Superior temporal gyrus (tissue), 1 donor: ENCODE data around the gene SCN11A.
"Not testable (repeated sequence)": the region's sequence is repeated elsewhere in the genome, so short reads cannot be mapped to it uniquely, and the experiment has no call there.

ENCODE experiments used
- DNase-seq: peaks from one replicate; pipeline ENCODE4 v3.0.0-alpha.2; 2016; ENCODE audit errors: extremely low spot score

Gene SCN11A

DNA sequence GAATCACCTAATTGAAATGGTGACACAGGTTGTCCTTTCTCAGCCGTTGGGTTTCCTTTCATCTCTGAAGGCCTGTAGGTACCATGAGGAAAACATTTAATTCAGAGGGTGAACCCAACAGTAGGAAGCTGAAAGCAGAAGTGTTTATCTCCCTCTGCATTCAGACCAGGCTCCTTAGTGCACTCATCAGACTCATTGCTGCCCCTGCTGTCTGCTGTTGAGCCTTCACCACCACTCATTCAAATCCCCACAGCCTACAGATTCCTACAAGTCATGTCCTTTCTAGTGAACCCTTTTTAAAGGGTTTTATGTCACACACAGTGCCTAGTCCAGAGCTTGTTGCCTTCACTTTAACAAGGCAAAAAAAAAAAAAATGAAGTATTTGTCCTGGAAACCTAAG, 13.5 kb upstream of the SCN11A start:
- DNase-seq, result peak; percentile 46

DNA sequence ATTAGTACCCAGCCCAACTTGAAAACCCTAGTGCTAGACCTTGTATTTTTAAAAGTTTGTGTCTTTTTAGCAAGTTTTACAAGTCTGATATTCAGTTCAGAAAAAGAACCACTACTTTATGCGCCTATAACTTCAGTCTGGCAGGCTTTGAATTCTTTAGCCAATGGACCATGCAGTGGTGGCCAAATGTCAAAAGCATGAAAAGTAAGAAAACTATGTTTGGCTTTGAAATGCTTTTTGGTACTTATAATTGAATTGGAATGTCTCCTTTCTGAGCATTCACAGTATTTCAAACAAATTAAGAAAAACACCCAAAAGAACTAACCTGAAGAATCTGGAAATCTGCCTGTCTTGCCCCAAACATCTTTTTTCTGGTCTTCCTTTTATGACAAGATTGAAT, 12.9 kb upstream of the SCN11A start:
- DNase-seq, result no peak

DNA sequence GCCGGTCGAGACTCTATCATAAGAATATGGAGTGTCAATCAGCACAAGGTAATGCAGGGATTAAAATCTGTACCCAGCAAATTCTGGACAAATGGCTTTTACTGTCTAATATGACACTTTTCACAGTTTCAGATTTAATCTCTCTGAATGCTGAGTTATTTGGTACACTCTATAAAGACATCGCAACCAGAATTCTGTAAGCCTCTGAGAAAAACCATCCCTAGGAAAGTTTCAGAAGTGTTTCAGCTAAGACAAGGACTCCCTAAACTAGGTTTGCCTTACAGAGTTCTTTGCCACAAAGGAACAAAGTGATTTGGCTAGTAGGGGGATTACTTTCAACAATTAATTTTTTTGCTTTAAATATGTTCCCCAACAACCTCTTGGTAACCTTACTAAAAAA, 11.4 kb upstream of the SCN11A start:
- DNase-seq, result no peak

DNA sequence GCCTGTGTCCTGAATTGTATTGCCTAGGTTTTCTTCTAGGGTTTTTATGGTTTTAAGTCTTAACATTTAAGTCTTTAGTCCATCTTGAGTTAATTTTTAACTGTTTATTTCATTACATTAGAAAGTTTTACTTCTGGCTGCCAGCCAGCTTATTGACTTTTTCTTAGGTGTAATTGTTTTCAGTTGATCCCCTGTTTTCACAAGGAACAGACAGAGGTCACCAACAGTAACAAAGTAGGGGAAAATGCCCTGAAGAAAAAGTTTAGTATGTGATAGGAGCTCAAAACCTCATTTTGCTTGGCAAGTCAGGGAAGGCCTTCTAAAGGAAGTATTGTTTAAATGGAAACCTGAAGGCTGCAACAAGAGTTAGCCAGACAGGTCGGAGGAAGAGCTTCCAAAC, 10.4 kb upstream of the SCN11A start:
- no peak for DNase-seq

DNA sequence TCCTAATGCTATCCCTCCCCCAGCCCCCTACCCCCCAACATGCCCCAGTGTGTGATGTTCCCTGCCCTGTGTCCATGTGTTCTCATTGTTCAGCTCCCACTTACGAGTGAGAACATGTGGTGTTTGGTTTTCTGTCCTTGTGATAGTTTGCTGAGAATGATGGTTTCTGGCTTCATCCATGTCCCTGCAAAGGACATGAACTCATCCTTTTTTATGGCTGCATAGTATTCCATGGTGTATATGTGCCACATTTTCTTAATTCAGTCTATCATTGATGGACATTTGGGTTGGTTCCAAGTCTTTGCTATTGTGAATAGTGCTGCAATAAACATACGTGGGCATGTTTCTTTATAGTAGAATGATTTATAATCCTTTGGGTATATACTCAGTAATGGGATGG, 9.5 kb upstream of the SCN11A start:
- not testable (repeated sequence) for DNase-seq

DNA sequence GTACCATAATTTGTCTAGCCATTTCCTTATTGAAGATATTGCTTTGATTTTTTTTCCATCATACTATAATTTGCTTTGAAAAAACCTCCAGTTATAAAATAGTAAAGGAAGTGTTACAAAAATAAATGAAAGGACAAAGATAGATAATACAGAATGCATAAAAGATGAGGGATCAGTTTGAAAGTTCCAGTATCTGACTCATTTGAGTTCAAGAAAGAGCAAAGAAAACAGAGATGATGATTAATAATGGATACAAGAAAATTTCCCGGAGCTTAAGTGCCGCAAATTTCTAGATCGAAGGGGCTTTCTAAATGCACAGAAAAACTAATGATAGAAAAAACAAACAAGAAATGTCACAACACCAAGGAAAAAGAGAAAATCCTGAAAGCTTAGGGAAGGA, 4.4 kb upstream of the SCN11A start:
- DNase-seq, result no peak

DNA sequence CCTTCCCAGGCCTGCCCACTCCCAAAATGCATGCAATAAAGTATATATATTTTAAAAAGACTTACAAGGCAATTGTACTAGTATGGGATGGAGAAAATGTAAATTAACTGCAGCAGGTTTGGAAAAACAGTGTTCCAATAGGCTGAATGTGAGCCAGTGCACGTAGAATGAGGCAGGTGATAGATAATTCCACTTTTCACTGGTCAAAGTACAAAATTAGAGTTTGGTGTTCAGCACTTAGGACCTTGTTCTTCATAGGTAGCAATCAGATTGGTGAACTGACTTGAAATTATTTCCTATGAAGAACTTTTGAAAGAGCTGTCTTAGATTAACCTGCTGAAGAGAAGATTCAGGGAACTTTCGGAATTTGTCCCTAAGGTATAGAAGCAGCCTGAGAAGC, 2.0 kb upstream of the SCN11A start:
- DNase-seq, result no peak

DNA sequence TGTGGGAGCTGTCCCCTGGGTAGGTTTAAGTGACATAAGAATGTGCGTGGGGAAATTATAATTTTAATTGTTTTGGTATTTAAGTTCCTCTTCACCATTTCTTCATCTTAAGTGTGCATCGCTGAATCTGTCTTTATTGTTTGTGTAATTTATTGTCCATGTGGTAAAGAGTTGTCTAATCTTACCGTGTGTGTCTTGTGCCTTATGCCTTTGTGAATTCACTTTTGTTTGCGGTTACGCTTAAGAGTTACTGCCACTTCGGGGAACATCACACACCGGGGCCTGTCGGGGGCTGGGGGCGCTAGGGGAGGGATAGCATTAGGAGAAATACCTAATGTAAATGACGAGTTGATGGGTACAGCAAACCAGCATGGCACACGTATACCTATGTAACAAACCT, 839 bp upstream of the SCN11A start:
- no peak for DNase-seq

DNA sequence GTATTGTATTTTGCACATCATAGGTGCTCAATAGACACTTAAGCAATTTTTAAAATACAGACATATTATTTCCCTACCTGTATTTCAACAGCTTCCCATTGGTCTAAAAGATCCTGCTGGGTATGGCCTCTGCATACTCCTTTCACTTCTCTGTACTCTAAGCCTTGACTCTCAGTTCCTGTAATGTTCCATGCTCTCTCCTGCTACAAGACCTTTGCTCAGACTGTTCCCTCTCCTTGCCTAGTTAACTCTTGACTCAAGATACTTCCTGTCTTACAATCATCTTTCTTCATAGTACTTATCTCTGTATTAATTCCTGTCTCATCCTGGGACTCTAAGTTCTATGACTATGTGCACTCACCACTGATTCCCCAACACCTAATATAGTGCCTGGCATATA, 1.7 kb downstream of the SCN11A start:
- DNase-seq, result no peak

DNA sequence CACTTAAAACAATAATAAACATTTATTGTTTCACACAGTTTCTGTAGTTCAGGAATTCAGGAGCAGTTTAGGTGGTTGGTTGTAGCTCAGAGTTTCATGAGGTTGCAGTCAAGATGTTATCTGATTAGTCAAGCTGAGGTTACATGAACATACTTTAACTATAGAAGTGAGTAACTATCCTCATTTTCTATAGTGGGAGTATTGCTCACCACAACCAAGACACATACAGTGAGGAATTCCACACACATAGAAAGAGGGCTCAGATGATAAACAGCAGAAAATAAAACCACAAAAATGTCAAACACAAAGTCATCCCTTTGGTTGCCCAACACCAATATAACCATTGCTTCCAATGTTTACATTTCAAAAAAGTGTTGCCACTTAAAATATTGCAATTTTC, 13.6 kb downstream of the SCN11A start:
- DNase-seq, result no peak

DNA sequence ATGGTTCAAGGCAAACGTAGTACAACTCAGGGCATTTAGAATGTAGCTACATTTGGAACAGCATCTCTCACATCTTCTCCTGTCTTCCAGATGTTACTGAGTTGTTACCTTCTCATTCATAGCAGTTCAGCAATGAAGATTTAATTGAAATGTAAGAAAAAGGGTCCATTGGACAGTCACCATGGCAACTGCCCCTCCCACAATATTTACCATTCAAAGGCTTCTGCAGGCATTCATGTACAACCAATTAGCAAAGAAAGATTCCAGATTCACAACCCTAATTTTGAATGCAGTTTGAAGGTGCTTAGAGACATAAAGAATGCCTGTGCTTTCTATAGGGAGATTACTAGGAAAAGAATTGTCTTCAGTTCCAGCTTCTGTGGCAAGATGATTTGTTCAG, 22.2 kb downstream of the SCN11A start:
- no peak for DNase-seq

DNA sequence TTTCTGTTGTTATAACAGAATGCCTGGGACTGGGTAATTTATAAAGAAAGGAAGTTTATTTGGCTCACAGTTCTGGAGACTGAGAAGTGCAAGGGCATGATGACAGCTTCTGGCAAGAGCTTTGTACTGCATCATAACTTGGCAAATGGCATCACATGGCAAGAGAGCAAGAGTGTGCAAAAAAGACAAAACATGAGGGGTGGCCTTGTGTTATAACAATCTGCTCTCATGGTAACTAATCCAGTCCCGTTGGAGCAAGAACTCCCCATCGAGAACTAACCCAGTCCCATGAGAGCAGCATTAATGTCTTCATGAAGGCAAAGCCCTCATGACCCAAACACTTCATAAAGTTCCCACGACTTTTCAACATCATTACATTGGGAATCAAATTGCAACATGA, 23.2 kb downstream of the SCN11A start:
- no peak for DNase-seq

DNA sequence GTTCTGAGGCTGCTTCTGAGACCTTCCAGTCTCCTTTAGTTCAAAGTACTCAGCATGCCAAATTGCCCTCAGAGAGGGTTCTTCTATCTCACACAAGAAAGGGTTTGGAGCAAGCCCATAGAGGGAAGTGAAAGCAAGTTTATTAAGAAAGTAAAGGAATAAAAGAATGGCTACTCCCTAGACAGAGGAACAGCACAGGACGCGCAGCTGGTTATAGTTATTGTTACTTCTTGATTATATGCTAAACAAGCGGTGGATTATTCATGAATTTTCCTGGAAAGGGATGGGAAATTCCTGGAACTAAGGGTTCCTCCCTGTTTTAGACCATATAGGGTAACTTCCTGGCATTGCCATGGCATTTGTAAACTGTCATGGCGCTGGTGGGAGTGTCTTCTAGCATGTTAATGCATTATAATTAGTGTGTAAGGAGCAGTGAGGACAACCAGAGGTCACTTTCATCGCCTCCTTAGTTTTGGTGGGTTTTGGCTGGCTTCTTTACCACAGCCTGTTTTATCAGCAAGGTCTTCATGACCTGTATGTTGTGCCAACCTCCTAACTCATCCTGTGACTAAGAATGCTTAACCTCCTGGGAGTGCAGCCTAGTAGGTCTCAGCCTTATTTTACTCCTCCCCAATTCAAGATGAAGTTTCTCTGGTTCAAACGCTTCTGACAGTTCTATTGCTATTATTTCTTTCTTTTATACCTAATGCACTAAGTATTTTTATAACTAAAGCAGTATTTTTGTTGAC, 26.3 kb downstream of the SCN11A start:
- DNase-seq, result no peak

DNA sequence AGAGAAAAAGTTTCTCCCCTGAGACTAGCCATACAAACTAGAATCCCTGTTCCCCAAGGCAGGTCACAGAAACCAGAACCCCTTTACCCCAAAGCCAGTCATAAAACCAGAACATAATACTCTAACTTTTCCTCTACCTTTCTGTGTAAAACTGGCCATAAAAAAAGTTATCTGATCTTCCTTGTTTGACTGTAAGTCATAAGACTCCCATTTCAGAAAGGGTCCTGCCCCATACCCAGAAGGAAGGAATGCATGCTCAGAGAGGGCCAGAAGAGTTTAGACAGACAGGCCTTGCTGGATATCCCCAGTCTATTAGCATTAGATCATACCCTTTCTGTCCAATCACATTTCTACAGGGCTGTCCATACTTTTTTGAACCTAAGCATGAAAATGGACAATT, 27.2 kb downstream of the SCN11A start:
- DNase-seq, result no peak

DNA sequence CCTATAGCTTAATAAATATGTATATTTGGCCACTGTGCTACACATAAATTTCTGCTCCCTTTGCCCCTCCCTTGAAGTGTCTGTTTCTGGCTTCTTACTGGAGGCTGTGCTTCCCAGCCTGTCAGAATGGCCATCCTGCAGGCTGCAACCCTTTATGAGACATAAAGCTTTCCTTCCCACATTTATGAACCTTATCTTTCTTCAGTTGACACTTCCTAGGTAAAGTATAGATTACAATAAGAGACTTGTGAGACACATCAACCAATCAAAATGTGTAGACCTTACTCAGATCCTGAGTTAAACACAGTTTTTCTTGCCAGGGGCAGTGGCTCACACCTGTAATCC, 29.5 kb downstream of the SCN11A start:
- no peak for DNase-seq

DNA sequence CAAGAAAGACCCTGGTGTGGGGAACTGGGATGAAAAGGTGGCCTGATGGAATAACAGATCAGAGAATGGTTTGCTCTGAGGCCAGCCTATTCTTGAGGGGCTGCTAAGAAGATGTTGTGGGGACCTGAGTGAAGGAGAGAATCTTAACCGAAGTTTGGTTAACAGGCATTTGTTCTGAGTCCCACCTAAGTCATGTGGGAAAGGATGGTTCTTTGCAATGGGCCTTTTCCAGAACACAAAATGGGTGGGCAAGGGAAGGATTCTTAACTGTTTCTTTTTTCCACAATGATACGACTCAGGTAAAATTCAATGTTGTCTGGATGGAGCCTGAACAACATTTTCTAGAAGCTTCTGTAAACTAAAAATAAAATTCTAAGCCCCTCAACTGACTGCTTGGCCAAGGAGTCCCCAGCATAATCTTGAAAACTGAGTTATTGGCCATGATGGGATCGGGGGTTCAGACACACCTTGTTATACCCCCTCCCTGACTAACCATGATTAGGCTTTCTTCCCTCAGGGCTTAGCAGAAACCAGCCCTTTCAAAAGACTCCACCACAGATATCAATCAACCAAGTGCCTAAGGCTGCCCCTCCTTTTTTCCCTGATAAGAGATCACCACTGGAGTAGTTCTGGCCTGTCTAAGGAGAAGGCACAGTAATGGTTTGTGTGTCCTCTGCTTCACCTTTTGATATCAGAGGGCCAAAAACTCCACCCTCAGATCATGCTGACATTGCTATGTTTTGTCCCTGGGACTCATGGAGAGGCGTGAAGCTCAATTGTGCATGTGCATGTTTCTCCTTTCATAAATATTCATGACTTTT, 30.1 kb downstream of the SCN11A start:
- no peak for DNase-seq

DNA sequence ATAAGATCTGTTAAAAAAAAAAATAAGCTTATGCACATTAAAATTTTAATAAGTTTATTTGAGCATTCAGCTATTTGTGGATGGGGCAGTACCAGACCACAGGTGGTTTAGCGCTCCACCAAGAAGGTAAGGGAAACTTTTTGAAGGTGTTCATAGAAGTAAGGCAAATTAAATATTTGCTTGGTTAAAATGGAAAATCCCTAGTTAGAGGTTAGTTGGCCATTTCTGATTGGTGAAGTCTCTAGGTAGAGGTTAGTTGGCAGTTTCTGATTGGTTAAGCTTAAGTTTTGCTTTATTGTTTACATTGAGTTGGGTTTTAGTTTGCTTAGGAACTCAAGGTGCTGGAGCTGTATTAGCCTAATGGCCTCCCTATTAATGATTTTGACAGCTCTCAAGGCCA, 30.7 kb downstream of the SCN11A start:
- no peak for DNase-seq

DNA sequence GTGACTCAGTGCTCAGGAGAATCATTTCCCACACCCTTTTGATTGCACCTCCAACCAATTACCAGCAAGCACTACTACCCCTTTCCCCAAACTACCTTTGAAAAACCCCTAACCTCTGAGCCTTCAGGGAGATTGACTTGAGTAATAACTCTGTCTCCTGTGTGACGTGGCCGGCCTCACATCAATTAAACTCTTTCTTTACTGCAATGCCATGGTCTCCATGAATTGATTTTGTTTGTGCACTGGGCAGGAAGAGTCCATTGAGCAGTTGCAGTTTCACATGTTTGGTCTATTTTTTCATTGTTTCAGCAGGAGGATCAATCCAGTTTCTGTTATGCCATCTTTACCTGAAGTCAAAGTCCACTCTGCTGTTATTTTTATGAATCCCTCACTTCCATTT, 32.4 kb downstream of the SCN11A start:
- no peak for DNase-seq

DNA sequence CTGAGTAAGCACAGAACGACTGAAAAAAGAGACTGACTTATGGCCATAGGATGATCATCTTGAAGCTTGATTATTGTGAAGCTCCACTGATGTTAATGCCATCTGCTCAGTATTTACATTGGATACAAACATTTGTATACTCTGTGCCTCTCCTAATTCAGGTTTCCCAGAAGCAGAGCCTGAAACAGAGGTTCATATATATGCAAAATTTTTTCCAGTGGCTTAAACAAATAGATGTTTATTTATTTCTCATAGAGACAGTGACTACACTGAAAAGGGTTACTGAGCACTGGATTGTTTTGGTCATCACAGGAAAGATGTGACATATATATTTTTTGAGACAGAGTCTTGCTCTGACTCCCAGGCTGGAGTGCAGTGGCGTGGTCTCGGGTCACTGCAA, 36.3 kb downstream of the SCN11A start:
- no peak for DNase-seq

DNA sequence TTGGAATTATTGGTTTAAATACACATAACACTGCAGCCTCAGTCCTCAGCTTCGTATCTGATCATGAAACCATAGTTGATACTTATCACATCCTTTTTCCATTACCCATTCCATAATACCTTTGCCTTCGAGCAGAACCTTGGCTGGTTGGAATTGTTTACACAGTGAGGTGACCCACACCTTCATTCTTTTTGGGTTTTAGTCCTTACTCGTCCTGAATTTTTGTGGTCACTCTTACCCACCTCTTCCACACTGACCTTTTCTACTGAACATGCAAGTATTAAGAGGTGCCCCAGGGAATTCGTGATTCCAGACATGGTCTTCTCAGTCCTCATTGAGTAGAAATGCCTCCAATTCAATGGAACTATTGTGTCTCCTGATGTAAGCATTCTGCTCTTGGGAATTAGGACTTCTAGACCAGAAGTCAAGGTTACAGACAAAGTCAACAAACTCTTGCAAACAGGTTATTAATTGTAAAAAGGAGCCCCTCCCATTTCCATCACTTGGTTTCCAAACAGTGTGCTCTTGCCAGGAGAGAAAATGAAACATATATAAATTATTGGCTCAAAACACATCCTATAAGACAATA, 37.7 kb downstream of the SCN11A start:
- no peak for DNase-seq

DNA sequence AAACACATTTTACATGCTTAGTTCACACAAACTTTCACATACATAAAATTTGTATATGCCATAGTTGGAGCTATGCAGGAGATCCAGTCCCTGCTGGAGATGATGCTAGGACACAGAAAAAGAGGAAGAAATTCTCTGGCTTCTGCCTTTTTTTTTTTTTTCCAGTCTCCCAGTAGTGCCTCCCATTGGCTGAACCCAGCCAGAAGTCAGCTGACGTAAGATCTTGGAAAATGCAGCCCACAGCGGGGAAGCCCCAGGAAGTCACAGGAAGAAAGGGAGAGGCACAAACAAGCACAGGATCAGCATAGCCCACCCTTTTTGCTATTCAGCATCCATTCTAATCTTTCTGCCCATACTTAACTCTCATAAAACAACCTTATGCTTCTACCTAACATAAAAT, 38.5 kb downstream of the SCN11A start:
- DNase-seq, result no peak

DNA sequence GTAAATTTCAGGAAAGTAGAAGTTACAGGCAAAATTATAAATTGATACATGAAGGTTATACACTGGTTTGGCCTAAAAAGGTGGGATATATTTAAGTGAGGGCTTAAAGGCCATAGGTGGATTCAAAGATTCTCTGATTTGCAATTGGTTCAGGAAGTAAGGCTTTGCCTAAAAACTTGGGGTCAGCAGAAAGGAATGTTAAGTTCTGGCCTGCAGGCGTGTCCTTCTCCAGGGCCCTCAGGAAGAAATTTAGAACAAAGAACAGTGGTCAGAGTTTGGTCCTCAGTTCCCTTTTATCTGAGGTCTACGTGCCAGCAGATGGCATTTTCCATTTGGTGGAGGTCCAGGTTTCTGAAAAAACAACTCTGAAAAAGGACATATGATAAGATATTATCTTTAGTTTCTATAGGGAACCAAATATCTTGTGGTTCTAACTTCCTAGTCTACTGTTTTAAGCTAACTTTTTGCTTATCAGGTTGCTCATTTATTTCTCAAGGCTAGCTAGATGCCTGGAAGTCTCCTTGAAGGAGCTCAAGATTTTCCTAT, 40.5 kb downstream of the SCN11A start:
- DNase-seq, result no peak

DNA sequence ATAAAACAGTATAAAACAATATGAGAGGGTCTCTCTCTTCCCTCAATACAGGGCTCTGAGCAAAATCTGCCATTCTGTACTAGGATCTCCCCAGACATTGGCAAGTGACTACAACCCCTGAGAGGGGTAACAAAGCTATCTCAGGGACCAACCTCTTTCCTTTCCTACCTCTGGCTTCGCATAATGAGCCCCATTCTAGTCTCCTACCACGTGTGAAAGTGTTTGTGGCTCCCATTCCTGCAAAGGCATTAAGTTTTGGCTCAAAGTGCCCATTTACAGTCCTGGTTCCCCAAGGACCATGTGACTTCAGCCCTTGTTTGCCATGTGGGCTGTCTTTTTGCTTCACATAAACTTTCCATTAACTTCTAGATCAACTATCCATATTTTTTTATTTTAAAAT, 46.4 kb downstream of the SCN11A start:
- no peak for DNase-seq
